ENCODE data around the gene IGSF22. TPM values are rescaled to one million over a fixed set of nuclear protein-coding genes. Genes with fewer than 3 reads are reported as not detected.
"Not testable (repeated sequence)": the region's sequence is repeated elsewhere in the genome, so short reads cannot be mapped to it uniquely, and the experiment has no call there.

IGSF22 gene
- total RNA-seq, 1 donor from 2014 or later, result 0.74 TPM

GRCh38 chr11:18676803-18677202 lies 49.2 kb downstream of the IGSF22 start:
- DNase-seq (ENCODE audit: low spot score), result no peak
- TF ChIP-seq CTCF (IDR thresholded peaks at IDR 0.05; ENCODE audit: unreplicated experiment), result no peak
- Mint-ChIP-seq H3K36me3 (ENCODE audit: low read depth, unreplicated experiment) (no peaks in the 10 kb centered on the region), H3K9me3 (ENCODE audit: unreplicated experiment) (no peaks in the 10 kb centered on the region), H3K4me1 (ENCODE audit: unreplicated experiment) (no peaks in the 10 kb centered on the region), H3K27me3 (ENCODE audit: unreplicated experiment) (peaks cover 3% of the 10 kb centered on the region), H3K27ac (ENCODE audit: unreplicated experiment) (no peak overlapping the region), H3K4me3 (ENCODE audit: unreplicated experiment) (no peak overlapping the region)

DNA sequence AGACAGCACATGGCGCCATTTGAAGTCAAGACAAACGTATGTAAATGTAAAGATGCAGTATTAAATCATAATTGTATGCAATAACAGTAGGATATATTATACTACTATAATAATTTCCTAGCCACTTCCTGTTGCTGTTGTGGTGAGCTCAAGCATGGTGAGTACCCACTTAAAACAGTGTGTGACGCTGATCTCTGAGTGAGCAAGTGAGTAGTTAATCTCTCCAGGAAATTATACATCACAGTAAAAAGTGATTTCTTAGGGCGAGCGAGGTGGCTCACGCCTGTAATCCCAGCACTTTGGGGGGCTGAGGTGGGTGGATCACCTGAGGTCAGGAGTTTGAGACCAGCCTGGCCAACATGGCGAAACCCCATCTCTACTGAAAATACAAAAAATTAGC lies 53.8 kb downstream of the IGSF22 start:
- not testable (repeated sequence) for DNase-seq (ENCODE audit: low spot score); H3K4me3 Mint-ChIP-seq (ENCODE audit: unreplicated experiment); H3K4me1 Mint-ChIP-seq (ENCODE audit: unreplicated experiment); H3K27me3 Mint-ChIP-seq (ENCODE audit: unreplicated experiment); H3K9me3 Mint-ChIP-seq (ENCODE audit: unreplicated experiment); H3K27ac Mint-ChIP-seq (ENCODE audit: unreplicated experiment); H3K36me3 Mint-ChIP-seq (ENCODE audit: low read depth, unreplicated experiment)

DNA sequence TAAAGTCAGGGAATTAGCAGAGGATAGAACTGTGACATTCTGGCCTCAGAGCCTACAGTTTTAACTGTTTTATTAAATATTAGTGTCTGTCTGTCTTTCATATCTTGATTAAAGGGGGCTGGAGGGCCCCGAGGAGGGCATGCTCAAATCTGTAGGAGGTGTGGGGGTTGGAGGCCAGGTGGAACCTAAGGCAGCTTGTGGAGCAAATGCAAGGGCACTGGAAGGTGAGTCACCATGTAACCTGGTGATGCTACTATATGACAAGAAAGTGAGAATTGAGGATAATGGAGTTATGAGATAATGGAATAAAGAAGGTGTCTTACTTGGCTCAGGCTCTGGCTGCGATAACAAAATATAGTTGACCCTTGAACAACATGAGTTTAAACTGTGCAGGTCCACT lies 54.7 kb downstream of the IGSF22 start:
- peaks cover 9% of the 10 kb centered on the region for H3K4me1 Mint-ChIP-seq (ENCODE audit: unreplicated experiment)
- DNase-seq (ENCODE audit: low spot score), result no peak

DNA sequence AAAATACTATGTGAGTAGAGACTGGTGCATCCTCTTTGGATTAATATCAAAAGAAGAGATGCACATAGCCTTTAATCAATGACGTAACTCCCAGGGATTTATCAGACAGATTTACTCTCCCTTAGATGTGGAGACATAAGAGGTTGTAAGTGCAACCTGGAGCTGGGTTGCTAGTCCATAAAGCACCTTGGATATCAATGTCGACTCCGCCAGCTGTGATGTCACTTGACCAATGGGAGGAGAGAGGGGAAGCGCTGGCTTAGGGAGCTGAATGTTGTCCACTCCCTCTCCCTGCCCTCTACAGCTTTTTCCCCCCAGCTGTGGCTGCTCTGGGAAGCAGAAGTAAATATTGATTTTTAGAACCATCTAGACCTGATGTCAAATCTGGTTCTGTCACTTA lies 56.3 kb downstream of the IGSF22 start:
- Mint-ChIP-seq H3K27me3 (ENCODE audit: unreplicated experiment) (peaks cover 4% of the 10 kb centered on the region), H3K4me3 (ENCODE audit: unreplicated experiment) (no peak overlapping the region), H3K9me3 (ENCODE audit: unreplicated experiment) (no peaks in the 10 kb centered on the region), H3K36me3 (ENCODE audit: low read depth, unreplicated experiment) (no peaks in the 10 kb centered on the region), H3K27ac (ENCODE audit: unreplicated experiment) (no peak overlapping the region), H3K4me1 (ENCODE audit: unreplicated experiment) (peaks cover 9% of the 10 kb centered on the region)
- no peak for DNase-seq (ENCODE audit: low spot score)
- no peak for TF ChIP-seq CTCF (IDR thresholded peaks at IDR 0.05; ENCODE audit: unreplicated experiment)

More for the DNA sequence above, 54.7 kb downstream of the IGSF22 start:
- Mint-ChIP-seq H3K36me3 (ENCODE audit: low read depth, unreplicated experiment) (no peaks in the 10 kb centered on the region), H3K27ac (ENCODE audit: unreplicated experiment) (no peak overlapping the region), H3K4me3 (ENCODE audit: unreplicated experiment) (no peak overlapping the region), H3K27me3 (ENCODE audit: unreplicated experiment) (peaks cover 3% of the 10 kb centered on the region), H3K9me3 (ENCODE audit: unreplicated experiment) (no peaks in the 10 kb centered on the region)
- TF ChIP-seq CTCF (IDR thresholded peaks at IDR 0.05; ENCODE audit: unreplicated experiment), result no peak

- no peak overlapping the region for H3K4me3 Mint-ChIP-seq (ENCODE audit: unreplicated experiment)
- peaks cover 9% of the 10 kb centered on the region for H3K4me1 Mint-ChIP-seq (ENCODE audit: unreplicated experiment)
- TF ChIP-seq CTCF (IDR thresholded peaks at IDR 0.05; ENCODE audit: unreplicated experiment), result no peak
- no peaks in the 10 kb centered on the region for H3K9me3 Mint-ChIP-seq (ENCODE audit: unreplicated experiment)
- no peaks in the 10 kb centered on the region for H3K36me3 Mint-ChIP-seq (ENCODE audit: low read depth, unreplicated experiment)
- H3K27me3 Mint-ChIP-seq (ENCODE audit: unreplicated experiment), result peaks cover 4% of the 10 kb centered on the region
- no peak overlapping the region for H3K27ac Mint-ChIP-seq (ENCODE audit: unreplicated experiment)
- no peak for DNase-seq (ENCODE audit: low spot score)
These were observed 56.8 kb downstream of the IGSF22 start for GRCh38 chr11:18669219-18669596.

GRCh38 chr11:18668131-18668530 lies 57.9 kb downstream of the IGSF22 start:
- no peak for DNase-seq (ENCODE audit: low spot score)
- TF ChIP-seq CTCF (IDR thresholded peaks at IDR 0.05; ENCODE audit: unreplicated experiment), result no peak
- Mint-ChIP-seq H3K9me3 (ENCODE audit: unreplicated experiment) (no peaks in the 10 kb centered on the region), H3K27ac (ENCODE audit: unreplicated experiment) (no peak overlapping the region), H3K36me3 (ENCODE audit: low read depth, unreplicated experiment) (no peaks in the 10 kb centered on the region), H3K4me3 (ENCODE audit: unreplicated experiment) (no peak overlapping the region), H3K4me1 (ENCODE audit: unreplicated experiment) (peaks cover 9% of the 10 kb centered on the region), H3K27me3 (ENCODE audit: unreplicated experiment) (peaks cover 4% of the 10 kb centered on the region)

DNA sequence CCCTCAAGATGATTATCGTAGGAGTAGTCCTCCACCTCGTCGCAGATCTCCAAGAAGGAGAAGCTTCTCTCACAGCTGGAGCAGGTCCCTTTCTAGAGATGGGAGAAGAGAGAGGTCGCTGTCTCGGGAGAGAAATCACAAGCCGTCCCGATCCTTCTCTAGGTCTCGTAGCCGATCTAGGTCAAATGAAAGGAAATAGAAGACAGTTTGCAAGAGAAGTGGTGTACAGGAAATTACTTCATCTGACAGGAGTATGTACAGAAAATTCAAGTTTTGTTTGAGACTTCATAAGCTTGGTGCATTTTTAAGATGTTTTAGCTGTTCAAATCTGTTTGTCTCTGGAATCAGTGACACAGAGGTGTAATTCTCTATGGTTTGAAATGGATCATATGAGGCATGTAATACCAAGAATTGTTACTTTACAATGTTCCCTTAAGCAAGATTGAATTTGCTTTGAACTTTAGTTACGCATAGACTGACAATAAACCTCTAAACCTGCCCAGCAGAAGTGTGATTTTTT lies 60.6 kb downstream of the IGSF22 start:
- not testable (repeated sequence) for H3K4me1 Mint-ChIP-seq (ENCODE audit: unreplicated experiment); H3K9me3 Mint-ChIP-seq (ENCODE audit: unreplicated experiment); H3K4me3 Mint-ChIP-seq (ENCODE audit: unreplicated experiment); H3K27ac Mint-ChIP-seq (ENCODE audit: unreplicated experiment); H3K27me3 Mint-ChIP-seq (ENCODE audit: unreplicated experiment); H3K36me3 Mint-ChIP-seq (ENCODE audit: low read depth, unreplicated experiment); DNase-seq (ENCODE audit: low spot score)
